ENCODE data around the gene AP4B1. TPM values are rescaled to one million over a fixed set of nuclear protein-coding genes. Genes with fewer than 3 reads are reported as not detected.

The AP4B1 gene
- total RNA-seq, 1 donor from 2014 or later = 9.8 TPM

- H3K4me3 ChIP-seq (ENCODE audit: low read depth, low read length) = no peak overlapping the region
- no peak for DNase-seq (ENCODE audit: low read depth)
- TF ChIP-seq CTCF (conservative IDR thresholded peaks at IDR 0.05; ENCODE audit: low read depth, low read length) = no peak
Observed at GRCh38 chr1:113946112-113946511, 41.5 kb upstream of the AP4B1 start.

GRCh38 chr1:113945329-113945728 is 40.7 kb upstream of the AP4B1 start:
- DNase-seq (ENCODE audit: low read depth) = no peak
- TF ChIP-seq CTCF (conservative IDR thresholded peaks at IDR 0.05; ENCODE audit: low read depth, low read length) = no peak
- H3K4me3 ChIP-seq (ENCODE audit: low read depth, low read length) = no peak overlapping the region

GRCh38 chr1:113943028-113943811 is 38.6 kb upstream of the AP4B1 start:
- H3K4me3 ChIP-seq (ENCODE audit: low read depth, low read length) = no peak overlapping the region
- TF ChIP-seq CTCF (conservative IDR thresholded peaks at IDR 0.05; ENCODE audit: low read depth, low read length) = no peak
- no peak for DNase-seq (ENCODE audit: low read depth)

- H3K4me3 ChIP-seq (ENCODE audit: low read depth, low read length) = no peak overlapping the region
- no peak for DNase-seq (ENCODE audit: low read depth)
- TF ChIP-seq CTCF (conservative IDR thresholded peaks at IDR 0.05; ENCODE audit: low read depth, low read length) = no peak
Observed at GRCh38 chr1:113942527-113942926, 37.9 kb upstream of the AP4B1 start.

- TF ChIP-seq CTCF (conservative IDR thresholded peaks at IDR 0.05; ENCODE audit: low read depth, low read length) = no peak
- DNase-seq (ENCODE audit: low read depth) = no peak
- H3K4me3 ChIP-seq (ENCODE audit: low read depth, low read length) = no peak overlapping the region
Observed at GRCh38 chr1:113941245-113941559, 36.6 kb upstream of the AP4B1 start.

- TF ChIP-seq CTCF (conservative IDR thresholded peaks at IDR 0.05; ENCODE audit: low read depth, low read length) = no peak
- no peak for DNase-seq (ENCODE audit: low read depth)
- no peak overlapping the region for H3K4me3 ChIP-seq (ENCODE audit: low read depth, low read length)
Observed at GRCh38 chr1:113940365-113941244, 36.0 kb upstream of the AP4B1 start.
